HG03196 (cell line): Measurements from ENCODE around the gene IMMP2L.
"Not testable (repeated sequence)": the region's sequence is repeated elsewhere in the genome, so short reads cannot be mapped to it uniquely, and the experiment has no call there.

Experiments used
- ATAC-seq: cut with Tn5 transposase; IDR thresholded peaks from one replicate; pipeline ENCODE4 v1.9.1; 2021; ENCODE audit not compliant: unreplicated experiment

Gene IMMP2L

DNA sequence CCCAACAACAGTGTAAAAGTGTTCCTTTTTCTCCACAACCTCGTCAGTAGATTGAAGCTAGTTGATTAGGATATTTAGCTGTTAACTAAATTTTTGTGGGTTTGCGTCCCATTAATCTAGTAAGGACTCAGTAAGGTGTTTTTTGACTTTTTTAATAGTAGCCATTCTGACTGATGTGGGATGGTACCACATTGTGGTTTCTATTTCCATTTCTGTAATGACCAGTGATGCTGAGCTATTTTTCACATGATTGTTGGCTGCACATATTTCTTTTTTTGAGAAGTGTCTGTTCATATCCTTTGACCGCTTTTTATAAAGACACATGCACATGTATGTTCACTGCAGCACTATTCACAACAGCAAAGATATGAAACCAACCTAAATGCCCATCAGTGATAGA lies 476.9 kb downstream of the IMMP2L start:
- no peak for ATAC-seq

DNA sequence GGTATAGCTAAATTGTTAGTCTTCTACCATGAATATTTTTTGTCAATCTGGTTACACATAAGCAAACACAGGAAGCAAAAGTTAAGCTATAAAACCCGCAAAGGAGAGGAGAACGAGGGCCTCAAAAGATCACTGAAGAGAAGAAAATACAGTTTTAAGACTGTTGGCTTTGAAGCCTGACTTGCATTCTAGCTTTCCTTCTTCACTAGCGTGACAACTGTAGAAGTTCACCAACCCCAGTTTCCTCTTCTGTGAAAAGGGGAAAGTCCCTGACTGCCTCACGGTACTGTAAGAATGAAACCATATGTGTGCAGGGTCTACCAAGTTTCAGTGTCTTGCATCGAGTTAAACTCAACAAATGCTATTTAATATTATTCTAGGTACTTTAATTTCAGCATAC lies 478.9 kb downstream of the IMMP2L start:
- ATAC-seq = peak; percentile 99

DNA sequence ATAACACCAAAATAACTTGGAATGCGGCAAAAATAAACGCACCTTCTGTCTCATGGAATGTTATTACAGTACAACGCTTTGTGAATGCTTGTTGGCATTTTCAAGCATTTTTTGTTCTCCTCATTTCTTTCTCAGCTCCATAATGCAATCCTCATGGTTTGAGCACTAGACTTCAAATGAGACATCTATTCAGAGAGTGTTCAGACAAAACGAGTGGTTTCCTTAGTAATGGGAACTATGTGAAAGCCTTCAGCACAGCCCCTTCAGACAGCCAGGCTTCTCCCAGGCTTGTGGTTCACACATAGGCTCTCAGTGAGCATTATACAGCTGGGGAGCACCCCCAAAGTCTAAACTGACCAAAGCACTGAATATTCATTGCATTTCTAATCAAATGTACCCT lies 479.9 kb downstream of the IMMP2L start:
- ATAC-seq = no peak

DNA sequence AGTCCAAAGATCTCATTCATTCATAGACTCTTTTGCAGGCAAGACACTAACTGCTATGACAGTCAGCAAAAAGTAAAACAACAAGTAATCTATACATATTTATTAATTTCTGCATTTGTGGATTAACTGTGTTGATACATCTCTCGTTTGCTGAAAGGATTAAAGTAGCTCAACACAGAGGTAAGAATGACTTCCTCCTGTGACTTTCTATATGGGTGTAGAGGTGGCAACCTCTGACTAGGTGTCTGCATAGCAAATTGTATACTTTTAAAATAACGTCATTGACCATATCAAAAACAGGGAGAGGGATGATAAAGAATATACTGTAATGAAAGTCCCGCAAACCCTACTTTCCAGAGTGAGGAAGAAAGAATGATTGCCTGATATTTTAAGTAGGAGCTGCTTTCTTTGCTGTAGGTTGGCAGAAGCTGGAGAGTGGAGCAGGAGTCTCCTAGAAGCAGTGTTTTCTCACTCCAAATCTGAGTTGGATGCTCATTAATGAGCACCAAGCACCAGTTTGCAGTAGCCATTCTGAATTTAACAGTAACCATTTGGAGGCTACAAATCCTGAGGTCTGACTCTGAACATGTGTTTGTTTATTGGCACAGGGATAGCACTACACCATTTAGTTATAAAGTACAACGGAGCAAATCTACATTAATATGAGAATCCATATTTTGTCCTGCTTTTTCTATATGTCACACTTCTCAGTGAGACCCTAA lies 480.6 kb downstream of the IMMP2L start:
- ATAC-seq = no peak

DNA sequence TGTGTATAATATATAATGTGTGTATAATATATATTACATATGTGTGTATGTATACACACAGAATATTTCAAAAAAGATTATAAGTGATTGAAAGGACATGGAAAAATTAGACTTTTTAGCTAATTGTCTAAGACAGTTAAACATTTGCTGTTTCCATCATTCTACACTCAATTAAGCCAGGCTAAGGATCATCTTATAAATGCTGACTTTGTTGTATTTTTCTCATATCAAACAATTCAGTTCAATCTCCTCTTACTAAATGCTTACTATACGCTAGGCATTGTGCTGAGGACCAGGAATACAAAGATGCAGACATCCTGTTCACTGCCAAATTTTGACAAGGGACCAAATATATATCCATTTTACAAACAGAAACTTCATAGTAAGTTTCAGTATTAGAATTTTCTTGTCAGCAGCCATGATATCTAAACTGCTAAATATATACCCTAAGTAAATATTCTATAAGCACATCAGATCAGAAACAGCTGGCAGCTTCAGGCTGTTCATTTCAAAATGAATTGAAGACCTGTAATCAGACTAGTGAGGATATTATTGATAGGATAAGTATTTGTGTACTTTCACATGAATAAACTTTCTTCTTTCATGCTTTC lies 481.7 kb downstream of the IMMP2L start:
- ATAC-seq = no peak

DNA sequence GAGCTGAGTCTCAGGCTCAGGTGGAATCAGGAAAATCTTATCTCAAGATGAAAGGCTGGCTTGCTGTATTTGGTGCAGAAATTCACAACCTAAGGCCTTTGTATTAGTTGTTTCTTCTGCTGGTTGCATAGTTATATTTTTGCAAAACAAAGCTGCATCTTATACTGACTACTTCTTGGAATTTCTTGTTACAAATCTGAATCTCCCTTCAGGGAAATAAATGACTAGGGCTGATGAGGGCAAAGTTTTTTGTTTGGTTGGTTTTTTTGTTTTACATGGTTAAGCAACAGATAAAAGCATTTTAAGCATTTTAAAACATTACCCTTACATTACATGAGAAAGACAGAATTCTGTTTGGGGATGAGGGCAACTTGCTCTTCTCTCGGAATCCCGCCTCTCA lies 485.3 kb downstream of the IMMP2L start:
- ATAC-seq = no peak

DNA sequence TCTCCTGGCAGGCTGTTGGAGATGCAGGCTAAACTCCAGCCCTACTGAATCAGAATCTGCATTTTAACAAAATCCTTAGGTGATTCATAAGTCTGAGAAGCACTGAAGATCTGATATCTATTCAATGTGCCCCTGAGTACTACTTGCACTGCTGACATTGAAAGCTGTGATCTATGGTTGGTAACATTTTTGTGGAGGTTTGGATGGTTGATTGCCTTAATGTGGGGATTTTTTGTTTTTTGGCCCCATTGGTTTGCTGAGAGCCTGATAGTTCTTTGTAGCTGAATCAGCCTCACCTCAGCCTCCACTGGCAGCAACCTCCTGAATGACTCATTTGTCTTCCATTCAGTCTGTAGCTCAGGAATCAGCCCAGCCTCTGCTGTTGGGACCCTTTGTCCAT lies 486.1 kb downstream of the IMMP2L start:
- no peak for ATAC-seq

DNA sequence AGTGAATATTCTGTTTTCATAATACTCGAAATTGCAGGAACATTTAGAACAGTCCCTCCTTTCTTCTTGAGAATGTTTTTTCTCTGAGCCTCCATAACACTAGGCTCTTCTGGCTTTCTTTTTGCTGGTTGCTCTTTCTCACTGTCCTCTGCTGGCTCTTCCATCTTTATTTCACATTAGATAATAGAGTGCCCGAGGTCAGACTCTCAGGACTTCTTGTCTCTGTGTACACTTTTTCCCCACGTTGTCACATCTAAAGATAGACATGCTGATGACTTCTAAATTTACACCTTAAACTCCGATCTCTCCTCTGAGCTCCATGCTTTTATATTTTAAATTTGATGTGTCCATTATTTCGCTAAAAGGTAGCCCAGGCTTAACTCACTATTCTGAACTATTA lies 486.8 kb downstream of the IMMP2L start:
- ATAC-seq = no peak

DNA sequence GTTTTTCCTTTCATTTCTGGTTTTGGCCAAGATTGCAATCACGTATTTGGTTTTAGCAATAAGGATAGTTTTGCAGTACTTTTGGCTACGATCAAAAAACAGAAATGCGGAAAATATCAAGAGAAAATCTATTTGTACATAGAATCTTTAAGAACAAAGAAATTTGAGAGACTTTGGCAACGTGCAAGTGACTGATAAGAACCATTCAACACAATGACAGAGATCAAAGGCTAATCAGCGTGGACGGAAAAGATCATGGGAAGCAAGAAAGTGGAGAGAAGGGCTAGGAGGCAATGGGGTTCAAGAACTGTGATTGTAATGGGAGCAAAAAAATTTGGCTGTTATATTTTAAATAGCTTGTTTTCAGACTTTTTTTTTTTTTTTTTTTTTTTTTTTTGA lies 487.5 kb downstream of the IMMP2L start:
- ATAC-seq = no peak

DNA sequence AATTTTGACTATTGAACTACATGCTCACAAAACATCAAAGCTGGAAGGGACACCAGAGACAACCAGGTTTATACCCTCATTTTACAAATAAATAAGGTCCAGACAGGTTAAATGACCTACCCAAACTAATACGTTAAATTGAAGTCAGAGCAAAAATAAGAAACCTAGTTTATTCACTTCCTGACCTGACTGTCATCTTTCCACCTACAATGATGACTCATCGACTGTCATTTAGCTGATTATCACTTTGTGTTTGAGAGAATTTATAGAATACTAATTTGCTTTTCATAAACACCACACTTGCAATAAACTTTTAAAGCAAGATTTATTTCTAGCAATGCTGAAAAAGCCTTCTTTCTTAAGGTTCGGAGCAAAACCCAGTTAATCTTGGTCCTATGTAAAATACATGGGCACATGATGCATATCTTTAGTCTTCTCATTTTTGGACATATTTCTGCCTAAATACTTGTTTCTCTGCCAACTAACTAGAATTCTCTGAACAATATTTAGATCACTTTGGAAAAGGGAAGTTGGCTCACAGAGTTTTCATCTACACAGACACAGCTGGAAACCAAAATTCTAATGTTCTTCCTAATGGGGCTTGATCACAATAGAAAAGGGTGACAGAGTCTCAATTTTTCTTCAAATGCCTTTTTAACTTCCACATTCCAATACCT lies 488.1 kb downstream of the IMMP2L start:
- no peak for ATAC-seq

DNA sequence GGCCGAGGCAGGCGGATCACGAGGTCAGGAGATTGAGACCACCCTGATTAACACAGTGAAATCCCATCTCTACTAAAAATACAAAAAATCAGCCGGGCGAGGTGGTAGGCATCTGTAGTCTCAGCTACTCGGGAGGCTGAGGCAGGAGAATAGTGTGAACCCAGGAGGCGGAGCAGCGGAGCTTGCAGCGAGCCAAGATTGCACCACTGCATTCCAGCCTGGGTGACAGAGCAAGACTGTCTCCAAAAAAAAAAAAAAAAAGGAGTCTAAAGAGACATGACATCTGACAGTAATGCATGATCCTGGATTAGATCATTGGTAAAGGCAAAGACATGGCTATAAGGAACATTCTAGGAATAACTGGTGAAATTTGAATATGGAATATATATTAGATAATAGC lies 489.6 kb downstream of the IMMP2L start:
- ATAC-seq = not testable (repeated sequence)

DNA sequence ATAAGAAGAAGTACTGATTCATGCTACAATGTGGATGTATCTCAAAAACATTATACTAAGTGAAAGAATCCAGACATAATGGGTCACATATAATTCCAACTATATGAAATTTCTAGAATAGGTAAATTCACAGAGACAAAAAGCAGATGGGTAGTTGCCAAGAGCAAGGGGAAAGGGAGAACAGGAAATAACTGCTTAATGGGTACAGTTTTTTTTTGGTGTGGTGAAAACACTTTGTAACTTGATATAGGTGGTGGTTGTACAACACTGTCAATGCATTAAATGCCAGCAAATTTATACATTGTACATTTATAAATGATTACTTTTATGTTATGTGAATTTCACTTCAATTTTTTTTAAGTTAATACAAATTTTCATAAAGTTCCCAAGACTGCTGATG lies 490.7 kb downstream of the IMMP2L start:
- ATAC-seq = no peak

DNA sequence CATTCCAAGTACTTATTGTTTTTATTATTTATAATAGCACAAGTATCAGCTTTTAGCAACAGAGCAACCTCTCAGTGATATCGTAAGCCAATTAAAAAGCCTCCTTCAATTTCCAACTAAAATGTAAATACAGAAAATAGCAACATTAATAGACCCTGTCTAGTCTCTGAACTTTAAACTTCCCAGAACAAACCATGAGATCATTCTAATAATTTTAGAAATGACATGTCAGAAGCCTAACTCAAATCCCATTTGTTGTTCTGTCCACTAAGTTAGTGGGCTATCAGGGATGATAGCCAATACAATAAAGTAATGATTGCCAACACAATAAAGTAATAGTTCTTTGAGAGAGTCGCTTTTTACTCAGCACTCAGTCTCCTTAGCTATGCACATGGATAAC lies 493.7 kb downstream of the IMMP2L start:
- no peak for ATAC-seq

DNA sequence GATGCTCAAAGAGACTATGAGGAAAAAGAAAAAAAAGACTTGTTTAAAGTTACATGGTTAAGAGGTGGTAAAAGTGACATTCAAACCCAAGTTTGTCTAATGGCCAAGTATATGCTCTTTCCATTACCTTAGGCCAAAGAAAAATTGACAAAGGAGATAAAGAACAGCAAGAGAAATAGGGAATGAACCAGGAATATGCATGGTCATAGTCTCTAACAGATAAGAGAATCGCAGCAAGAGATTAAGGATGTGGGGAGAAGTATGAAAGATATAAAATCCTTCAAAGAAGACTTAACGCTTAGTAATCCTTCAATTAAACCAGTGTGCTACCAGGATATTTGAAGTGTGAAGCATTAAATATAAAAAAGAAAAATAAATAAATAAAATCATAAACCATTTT lies 494.6 kb downstream of the IMMP2L start:
- ATAC-seq = no peak

DNA sequence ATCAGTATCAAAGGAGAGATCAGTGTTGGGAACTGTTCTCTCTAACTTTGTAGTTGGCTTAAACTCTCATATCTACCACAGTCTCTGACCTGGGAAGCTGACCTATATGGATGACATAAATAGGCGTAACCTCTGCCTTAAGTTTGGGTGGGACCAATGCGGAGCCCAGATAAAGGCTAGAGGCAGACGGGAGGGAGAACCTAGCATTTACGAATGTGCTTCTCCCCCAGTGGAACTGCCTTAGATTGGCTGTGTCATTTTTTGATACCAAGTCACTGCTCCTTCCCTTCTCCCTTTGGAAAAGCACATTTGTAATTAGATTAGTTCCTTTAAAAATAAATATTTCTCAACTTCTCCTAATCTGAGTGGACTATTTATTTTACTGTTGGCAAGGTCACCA lies 495.0 kb downstream of the IMMP2L start:
- ATAC-seq = no peak

DNA sequence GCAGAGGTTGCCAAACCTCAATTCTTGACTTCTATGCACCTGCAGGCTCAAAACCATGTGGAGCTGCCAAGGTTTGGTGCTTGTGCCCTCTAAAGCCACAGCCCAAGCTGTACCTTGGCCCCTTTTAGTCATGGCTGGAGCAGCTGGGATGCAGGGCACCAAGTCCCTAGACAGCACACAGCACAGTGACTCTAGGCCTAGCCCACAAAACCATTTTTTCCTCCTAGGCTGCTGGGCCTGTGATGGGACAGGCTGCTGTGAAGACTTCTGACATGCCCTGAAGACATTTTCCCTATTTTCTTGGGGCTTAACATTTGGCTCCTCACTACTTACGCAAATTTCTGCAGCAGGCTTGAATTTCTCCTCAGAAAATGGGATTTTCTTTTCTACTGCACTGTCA lies 499.1 kb downstream of the IMMP2L start:
- ATAC-seq = no peak

DNA sequence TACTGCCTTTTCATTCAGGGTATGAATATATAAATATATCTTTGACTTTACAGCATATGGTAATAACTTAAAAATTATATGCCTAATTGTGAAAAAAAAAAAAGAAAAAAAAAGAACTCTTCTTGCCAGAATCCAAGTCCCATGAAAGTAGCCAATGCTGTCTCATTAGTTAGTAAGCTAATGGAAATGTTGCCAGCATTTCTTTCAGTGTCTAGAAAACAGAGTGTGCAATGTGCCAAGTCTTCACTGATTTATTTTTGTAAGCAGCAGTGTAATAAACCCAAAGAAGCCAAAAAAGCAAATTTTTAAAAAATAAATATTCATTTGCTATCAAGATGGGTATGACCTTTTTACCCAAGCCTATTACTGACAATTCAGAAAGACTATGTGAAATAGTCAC lies 502.5 kb downstream of the IMMP2L start:
- ATAC-seq = no peak

DNA sequence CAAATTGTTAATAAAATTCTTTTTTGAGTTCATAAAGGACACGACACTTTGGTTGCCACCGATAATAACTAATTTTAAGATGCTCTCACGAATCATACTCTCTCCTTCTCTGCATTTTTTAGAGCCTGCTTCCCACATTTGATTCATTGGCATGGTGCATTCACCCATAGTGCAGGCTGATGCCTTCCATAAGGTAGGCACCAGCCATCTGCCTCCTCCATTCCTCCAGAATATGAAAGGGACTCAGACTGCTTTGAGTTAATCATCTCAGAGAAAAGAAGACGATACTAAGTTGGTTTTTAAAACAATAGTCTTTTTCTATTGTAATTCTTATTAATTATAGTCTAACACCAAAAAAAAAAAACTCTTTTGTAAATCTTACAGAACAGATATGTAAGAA lies 505.2 kb downstream of the IMMP2L start:
- no peak for ATAC-seq

DNA sequence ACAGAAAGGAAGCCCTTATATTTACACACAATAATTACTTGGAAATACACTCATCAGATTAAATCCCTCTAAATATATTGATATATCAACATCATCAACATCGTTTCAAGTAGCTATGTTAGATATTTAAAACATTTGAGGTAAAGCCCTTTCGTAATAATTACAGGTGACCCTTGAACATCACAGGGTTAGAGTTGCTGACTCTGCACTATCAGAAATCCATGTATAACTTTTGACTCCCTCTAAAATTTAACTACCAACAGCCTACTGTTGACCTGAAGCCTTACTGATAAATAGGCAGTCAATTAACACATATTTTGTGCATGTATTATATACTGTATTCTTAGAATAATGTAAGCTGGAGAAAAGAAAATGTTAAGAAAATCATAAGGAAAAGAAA lies 505.9 kb downstream of the IMMP2L start:
- ATAC-seq = no peak

DNA sequence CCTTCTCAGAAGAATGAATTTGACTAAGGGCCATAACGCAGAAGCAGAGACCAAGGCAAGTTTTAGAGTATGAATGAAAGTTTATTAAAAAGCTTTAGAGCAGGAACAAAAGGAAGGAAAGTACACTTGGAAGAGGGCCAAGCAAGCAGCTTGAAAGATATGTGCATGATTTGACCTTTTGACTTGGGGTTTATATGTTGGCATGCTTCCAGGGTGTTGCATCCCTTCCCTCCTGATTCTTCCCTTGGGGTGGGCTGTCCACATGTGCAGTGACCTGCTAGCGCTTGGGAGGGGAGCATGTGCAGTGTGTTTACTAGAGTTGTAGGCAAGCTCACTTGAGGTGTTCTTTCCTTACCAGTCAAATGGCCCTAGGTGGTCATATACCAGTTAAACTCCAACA lies 509.3 kb downstream of the IMMP2L start:
- no peak for ATAC-seq

DNA sequence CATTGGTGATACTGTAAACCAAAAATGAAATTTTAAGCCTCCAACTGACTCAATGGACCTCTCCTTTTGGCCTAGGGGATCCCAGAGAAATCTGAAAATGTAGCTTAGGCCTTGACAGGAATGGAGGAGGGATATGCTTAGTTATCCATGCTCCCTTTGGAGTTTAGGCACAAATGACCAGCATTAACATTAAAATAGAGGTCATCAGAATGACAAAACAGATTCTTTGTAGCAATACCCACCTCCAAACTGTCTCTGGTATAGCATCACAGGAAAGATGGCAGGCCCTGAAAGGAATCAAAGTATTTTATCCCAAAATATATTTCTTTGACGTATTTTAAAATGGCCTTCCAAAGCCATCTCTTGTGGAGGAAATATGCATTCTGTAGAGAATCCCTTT lies 510.5 kb downstream of the IMMP2L start:
- no peak for ATAC-seq

DNA sequence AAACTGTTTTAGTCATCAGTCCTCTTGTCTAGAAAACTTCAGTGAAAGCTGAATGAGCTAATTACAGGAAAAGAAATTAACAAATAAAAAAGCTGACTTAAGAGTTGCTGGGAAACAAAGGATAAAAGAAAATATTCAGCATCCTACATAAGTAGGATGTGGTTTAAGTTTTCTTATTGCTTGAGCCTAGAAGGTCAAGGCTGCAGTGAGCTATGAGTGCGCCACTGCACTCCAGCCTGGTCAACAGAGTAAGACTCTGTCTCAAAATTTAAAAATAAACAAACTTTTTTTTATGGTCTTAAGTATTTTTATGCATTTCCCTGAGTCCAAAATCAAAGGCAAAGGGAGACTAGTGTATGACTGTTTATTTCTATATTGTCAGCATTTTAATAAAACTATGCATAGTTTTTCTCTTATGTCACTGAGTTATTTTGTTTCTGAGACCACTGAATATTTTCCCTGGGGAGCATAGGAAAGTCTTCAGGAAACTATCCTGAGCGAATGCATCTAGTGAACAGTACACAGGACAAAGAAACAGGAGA lies 511.3 kb downstream of the IMMP2L start:
- ATAC-seq = no peak
